GM11168 (cell line): ENCODE measurements around the gene DUS4L.

Experiments used
- in situ Hi-C: fragments of 300-500 bp; cut with MboI; formaldehyde crosslinking; loops from one replicate; pipeline ENCODE4 v1.12.0; 2022; ENCODE audit warnings: low sequenced_read_pairs; ENCODE audit not compliant: unreplicated experiment

The DUS4L gene

GRCh38 chr7:107613439-107613838 lies 49.7 kb downstream of the DUS4L start:
- in situ Hi-C loops = no loop called here

GRCh38 chr7:107613948-107614347 lies 50.2 kb downstream of the DUS4L start:
- in situ Hi-C loops = no loop called here

GRCh38 chr7:107614425-107614824 lies 50.7 kb downstream of the DUS4L start:
- in situ Hi-C loops = no loop called here

GRCh38 chr7:107615910-107616680 lies 52.3 kb downstream of the DUS4L start:
- in situ Hi-C loops = no loop called here

- in situ Hi-C loops = no loop called here
Measured at GRCh38 chr7:107622429-107622828, 58.7 kb downstream of the DUS4L start.

- in situ Hi-C loops = no loop called here
Measured at GRCh38 chr7:107622894-107623293, 59.1 kb downstream of the DUS4L start.

GRCh38 chr7:107627002-107627401 lies 63.2 kb downstream of the DUS4L start:
- in situ Hi-C loops = no loop called here
